K562 (cell line): ENCODE results near the gene GRIA3. TPM values are rescaled to one million over a fixed set of nuclear protein-coding genes. Genes with fewer than 3 reads are reported as not detected.

ENCODE experiments used
- ATAC-seq: fragments of 200-7000 bp; cut with Tn5 transposase; 3 replicates; pipeline ENCODE4 v1.9.1; 2020; ENCODE audit warnings: moderate library complexity
- BruUV-seq: library from RNA; stranded (reverse); fragments of 400-500 nt; replicated peaks from 2 replicates; lab custom pipeline; 2021; lab: Mats Ljungman, UMichigan
- CTCF ChIA-PET: fragments of 300-600 bp; formaldehyde crosslinking; extraction: SDS; loops from one replicate; lab custom pipeline; 2021; ENCODE audit warnings: low intra/inter-chr PET ratio; lab: Yijun Ruan, JAX
- POLR2A ChIA-PET: fragments of 300-600, 350-650 bp; sonication (Branson Sonifier 250); formaldehyde crosslinking; extraction: SDS; loops from one replicate; lab custom pipeline; 2021; ENCODE audit warnings: antibody characterized with exemption, inconsistent platforms; lab: Yijun Ruan, JAX
- DNase-seq, 4 experiments: peaks; one replicate each; pipeline versions ENCODE4 v3.0.0 to v3.0.0-alpha.2; 2011 to 2018; ENCODE audit warnings: low spot score in 3 of 4, mixed read lengths in 3 of 4; ENCODE audit errors: extremely low read depth in 1 of 4
- FAIRE-seq: peaks from 2 replicates; lab custom pipeline; 2011; peaks lifted over from hg19 to GRCh38; lab: Jason Lieb, UNC
- H2AFZ ChIP-seq: 2 replicates; pipeline ENCODE4 v1.6.0; 2011; ENCODE audit warnings: low read depth, low read length, control low read depth, inconsistent platforms
- H3K27ac ChIP-seq: fragments of 200-600 bp; 3 replicates; pipeline ENCODE4 v1.8.0; 2011; ENCODE audit warnings: low read depth, mild to moderate bottlenecking, control low read depth, inconsistent platforms, low read length, moderate library complexity, mixed read lengths; ENCODE audit errors: extremely low read depth
- H3K27me3 ChIP-seq, 2 experiments: fragments of 300-600 bp in 1 of 2; 2 replicates in 1 of 2; 3 replicates in 1 of 2; pipeline versions ENCODE4 v1.6.0 to v1.8.0; 2011; ENCODE audit warnings: inconsistent platforms in 2 of 2, low read length in 2 of 2, mild to moderate bottlenecking in 1 of 2, mixed read lengths in 1 of 2, moderate library complexity in 1 of 2; ENCODE audit not compliant: control insufficient read depth in 2 of 2, insufficient read depth in 2 of 2
- H3K36me3 ChIP-seq: fragments of 300-600 bp; 3 replicates; pipeline ENCODE4 v1.8.0; 2011; ENCODE audit warnings: mild to moderate bottlenecking, low read length, inconsistent platforms; ENCODE audit not compliant: control insufficient read depth, insufficient read depth
- H3K4me1 ChIP-seq, 2 experiments: fragments of 200-600 bp in 1 of 2; replicated peaks in 1 of 2; 2 replicates in 1 of 2; 3 replicates in 1 of 2; pipeline versions ENCODE4 v1.5.1 to v1.8.0; 2011; ENCODE audit warnings: inconsistent platforms in 2 of 2, low read length in 2 of 2, mild to moderate bottlenecking in 1 of 2, mixed read lengths in 1 of 2, moderate library complexity in 1 of 2; ENCODE audit not compliant: control insufficient read depth in 2 of 2, insufficient read depth in 2 of 2
- H3K4me2 ChIP-seq: 2 replicates; pipeline ENCODE4 v1.6.1; 2011; ENCODE audit warnings: low read length, control low read depth, inconsistent platforms, mixed read lengths; ENCODE audit not compliant: insufficient read depth
- H3K4me3 ChIP-seq: fragments of 200-600 bp; sonication (generic), shearing (Covaris generic); 2 replicates; pipeline ENCODE4 v1.5.1; 2016; ENCODE audit warnings: control low read depth, inconsistent platforms
- H3K79me2 ChIP-seq: fragments of 200-600 bp; 3 replicates; pipeline ENCODE4 v1.8.0; 2011; ENCODE audit warnings: low read length, inconsistent platforms; ENCODE audit not compliant: control insufficient read depth, insufficient read depth
- H3K9ac ChIP-seq, 2 experiments: 2 replicates each; pipeline versions ENCODE4 v1.6.0 to v1.6.1; 2011; ENCODE audit warnings: low read depth in 2 of 2, low read length in 2 of 2, control low read depth in 1 of 2, inconsistent platforms in 1 of 2, mild to moderate bottlenecking in 1 of 2, mixed read lengths in 1 of 2; ENCODE audit not compliant: insufficient read depth in 1 of 2
- H3K9me1 ChIP-seq: one replicate; pipeline ENCODE4 v1.6.0; 2011; ENCODE audit warnings: inconsistent platforms, mild to moderate bottlenecking, low read length, moderate library complexity; ENCODE audit not compliant: control insufficient read depth, insufficient read depth
- H3K9me3 ChIP-seq: replicated peaks from 2 replicates; pipeline ENCODE4 v1.5.1; 2011; ENCODE audit warnings: low read depth, low read length, inconsistent platforms; ENCODE audit not compliant: control insufficient read depth, insufficient read depth
- H4K20me1 ChIP-seq: replicated peaks from 2 replicates; pipeline ENCODE4 v1.6.1; 2011; ENCODE audit warnings: low read length, inconsistent platforms, mixed read lengths; ENCODE audit not compliant: control insufficient read depth, insufficient read depth
- ARID1B ChIP-seq: fragments of 450-650 bp; IDR thresholded peaks from 2 replicates; pipeline ENCODE4 v1.6.1; 2016; ENCODE audit warnings: antibody characterized with exemption, mild to moderate bottlenecking, inconsistent platforms
- FOSL1 ChIP-seq: fragments of 200-800 bp; sonication (Bioruptor generic); conservative IDR thresholded peaks from 2 replicates; pipeline ENCODE4 v1.6.1; 2016; ENCODE audit warnings: missing genetic modification characterization, missing compliant biosample characterization
- GATAD2B ChIP-seq: fragments of 450-650 bp; IDR thresholded peaks from 2 replicates; pipeline ENCODE4 v1.6.1; 2017; ENCODE audit warnings: mild to moderate bottlenecking, borderline replicate concordance
- MAFK ChIP-seq: IDR thresholded peaks from 2 replicates; pipeline ENCODE4 v1.6.1; 2011; ENCODE audit warnings: low read length, improper control_type of control experiment
- RCOR1 ChIP-seq, 2 experiments: IDR thresholded peaks; 2 replicates each; pipeline ENCODE4 v1.6.1; 2012; ENCODE audit warnings: low read depth in 2 of 2, low read length in 2 of 2, borderline replicate concordance in 1 of 2, improper control_type of control experiment in 1 of 2
- SMAD4 ChIP-seq: fragments of 250-450 bp; sonication (Bioruptor Pico); conservative IDR thresholded peaks from 2 replicates; pipeline ENCODE4 v1.8.0; 2021; ENCODE audit warnings: inconsistent platforms, mild to moderate bottlenecking, moderate library complexity
- SMARCA4 ChIP-seq: fragments of 450-650 bp; IDR thresholded peaks from 2 replicates; pipeline ENCODE4 v1.6.1; 2016
- SRF ChIP-seq, 2 experiments: fragments of 250-450, 450-650 bp in 1 of 2; sonication (Bioruptor Pico) in 1 of 2; sonication (generic) in 1 of 2; formaldehyde crosslinking; IDR thresholded peaks; 2 replicates each; pipeline versions ENCODE4 v1.5.0 to v1.5.1; 2020 to 2022; ENCODE audit warnings: mild to moderate bottlenecking in 1 of 2, missing genetic modification reagents in 1 of 2
- TAL1 ChIP-seq: fragments of 450-650 bp; IDR thresholded peaks from 2 replicates; pipeline ENCODE4 v1.6.1; 2016; ENCODE audit warnings: mild to moderate bottlenecking
- TEAD4 ChIP-seq, 2 experiments: sonication (generic) in 1 of 2; formaldehyde crosslinking in 1 of 2; IDR thresholded peaks; 2 replicates each; pipeline versions ENCODE4 v1.6.1 to v1.8.0; 2012 to 2022; ENCODE audit warnings: borderline replicate concordance in 1 of 2, inconsistent platforms in 1 of 2, low read length in 1 of 2, mild to moderate bottlenecking in 1 of 2, missing genetic modification reagents in 1 of 2
- ZBTB40 ChIP-seq, 2 experiments: fragments of 450-650 bp in 1 of 2; sonication (generic) in 1 of 2; formaldehyde crosslinking in 1 of 2; IDR thresholded peaks; 2 replicates each; pipeline versions ENCODE4 v1.7.1 to v1.9.0; 2016 to 2022; ENCODE audit warnings: inconsistent platforms in 1 of 2, mild to moderate bottlenecking in 1 of 2, missing genetic modification reagents in 1 of 2
- WGBS: fragments of 100-300 bp; shearing (Covaris generic); methylation state at CpG from one replicate; pipeline ENCODE4 v1.1.6; 2016; ENCODE audit warnings: low coverage, mixed read lengths; ENCODE audit not compliant: insufficient coverage; ENCODE audit errors: missing lambda C conversion rate; 5-methylcytosine and 5-hydroxymethylcytosine counted together
- in situ Hi-C: fragments of 300-500 bp; cut with MboI; formaldehyde crosslinking; loops from 4 replicates; pipeline ENCODE4 v1.15.0; 2018; ENCODE audit warnings: inconsistent platforms, mixed read lengths
- intact Hi-C: fragments of 100-400 bp; cut with micrococcal nuclease; formaldehyde crosslinking; loops from 2 replicates; pipeline ENCODE4 v1.14.2; 2022
- polyA plus RNA-seq, 8 experiments: library from polyadenylated mRNA; depleted of rRNA in 4 of 8; stranded (reverse) in 5 of 8; unstranded in 3 of 8; fragments of >200 nt; fragmentation: Nextera tagmentation in 2 of 8; fragmentation: Illumina TruSeq in 1 of 8; extraction: Ambion mirVana in 2 of 8; extraction: Trizol in 1 of 8; gene quantifications; 2 replicates each; pipeline versions ENCODE4 v1.2.1 to v1.2.3, GENCODE V29; 2011 to 2014; ENCODE audit warnings: inconsistent platforms in 1 of 8, missing spikeins in 1 of 8
- total RNA-seq, 7 experiments: library from RNA; depleted of rRNA in 6 of 7; stranded (reverse); fragments of >200 nt in 6 of 7; fragmentation: Illumina TruSeq in 2 of 7; extraction: Trizol in 2 of 7; gene quantifications; 2 replicates each; pipeline versions ENCODE4 v1.2.1 to v1.2.3, GENCODE V29; 2011 to 2021; ENCODE audit warnings: low replicate concordance in 1 of 7
- TF ChIP-seq, protein P1 (sequence below): sonication (generic); IDR thresholded peaks from 2 replicates; pipeline ENCODE4 v1.6.1; 2016

Gene GRIA3
- total and polyA plus RNA-seq, 9 of the 15 experiments (the other 6 are each of a cell fraction or from before 2014, with no cell fraction given): 0.10 TPM; not detected in 8

GRCh38 chrX:123455693-123456092 lies 271.6 kb downstream of the GRIA3 start:
- Histone ChIP-seq H3K4me3 (no peak overlapping the region), H3K79me2 (no peaks in the 10 kb centered on the region), H3K4me1 (peaks cover 0 to 19% of the 10 kb centered on the region in 2 experiments; a peak in 2 of 5 replicates), H3K9me3 (no peaks in the 10 kb centered on the region), H3K9me1 (no peaks in the 10 kb centered on the region), H3K27ac (no peak overlapping the region), H4K20me1 (no peaks in the 10 kb centered on the region), H3K27me3 (no peaks in the 10 kb centered on the region), H3K36me3 (no peaks in the 10 kb centered on the region), H2AFZ (no peak overlapping the region), H3K9ac (no peak overlapping the region), H3K4me2 (no peak overlapping the region)
- BruUV-seq: no TSS peak
- ChIA-PET CTCF (no interaction called here), POLR2A (no interaction called here)
- DNase-seq (peak in 1 of 4 experiments; percentile 27), FAIRE-seq (peak; percentile 19), ATAC-seq (peak; percentile 58)
- 0% methylated on average over 1 of the region's 1 CpG for WGBS
- intact Hi-C loops (loop anchor here (10.0 kb wide), 1 partner anchor 89 kb away; no protein-coding TSS in a partner anchor), in situ Hi-C loops (no loop called here)
- TF ChIP-seq SMAD4 (CRISPR knock-in tag) (no peak), TAL1 (peak; percentile 13; the same call in 1 of the 2 replicates), ZBTB40 (IDR thresholded peaks at IDR 0.05) (no peak), ZBTB40 (CRISPR knock-in tag; IDR thresholded peaks at IDR 0.05) (no peak), MAFK (0 out of 2 replicates have a peak, but pooled peaks have one; percentile 4), TEAD4 (IDR thresholded peaks at IDR 0.05; ENCODE audit: low read length) (peak; percentile 35; the same call in 1 of the 2 replicates), TEAD4 (CRISPR knock-in tag; IDR thresholded peaks at IDR 0.05; ENCODE audit: borderline replicate concordance) (no peak), FOSL1 (peak; percentile 39; the same call in 1 of the 2 replicates), SMARCA4 (0 out of 2 replicates have a peak, but pooled peaks have one; percentile 21), SRF (CRISPR knock-in tag; IDR thresholded peaks at IDR 0.05) (0 out of 4 replicates have a peak, but pooled peaks of 1 of the 2 experiments have one; percentile 35), ARID1B (peak; percentile 48; the same call in 1 of the 2 replicates), GATAD2B (no peak), RCOR1 (IDR thresholded peaks at IDR 0.05; ENCODE audit: borderline replicate concordance in 1 of 2, low read depth in 2 of 2, low read length in 2 of 2) (peak in 1 of 2 experiments; percentile 27; a peak in 1 of 4 replicates)
- TF ChIP-seq, protein P1, sequence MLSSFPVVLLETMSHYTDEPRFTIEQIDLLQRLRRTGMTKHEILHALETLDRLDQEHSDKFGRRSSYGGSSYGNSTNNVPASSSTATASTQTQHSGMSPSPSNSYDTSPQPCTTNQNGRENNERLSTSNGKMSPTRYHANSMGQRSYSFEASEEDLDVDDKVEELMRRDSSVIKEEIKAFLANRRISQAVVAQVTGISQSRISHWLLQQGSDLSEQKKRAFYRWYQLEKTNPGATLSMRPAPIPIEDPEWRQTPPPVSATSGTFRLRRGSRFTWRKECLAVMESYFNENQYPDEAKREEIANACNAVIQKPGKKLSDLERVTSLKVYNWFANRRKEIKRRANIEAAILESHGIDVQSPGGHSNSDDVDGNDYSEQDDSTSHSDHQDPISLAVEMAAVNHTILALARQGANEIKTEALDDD: peak; percentile 81
